Stimulated activated memory B cell treated with anti-CD40 and anti-IgM and Interleukin-4, amounts not matched to agents 10 μg/mL and 1 μg/mL and 100 μg/mL, for 72 hours (primary cell): ENCODE data around the gene CIAO2B.
"Not testable (repeated sequence)": the region's sequence is repeated elsewhere in the genome, so short reads cannot be mapped to it uniquely, and the experiment has no call there.

Experiments used
- ATAC-seq: fragments of 150-1000 bp; cut with Tn5 transposase; 2 replicates; pipeline ENCODE4 v1.10.0; 2021
- H3K27ac Mint-ChIP-seq: one replicate; pipeline ENCODE4 v1.8.0; 2022; ENCODE audit warnings: mild to moderate bottlenecking, mixed read lengths
- H3K27me3 Mint-ChIP-seq: one replicate; pipeline ENCODE4 v1.8.0; 2022; ENCODE audit warnings: mixed read lengths
- H3K36me3 Mint-ChIP-seq: one replicate; pipeline ENCODE4 v1.8.0; 2022; ENCODE audit warnings: mixed read lengths
- H3K4me1 Mint-ChIP-seq: one replicate; pipeline ENCODE4 v1.8.0; 2022; ENCODE audit warnings: mixed read lengths
- H3K4me3 Mint-ChIP-seq: one replicate; pipeline ENCODE4 v1.8.0; 2022; ENCODE audit warnings: mild to moderate bottlenecking, moderate library complexity, mixed read lengths
- H3K9me3 Mint-ChIP-seq: one replicate; pipeline ENCODE4 v1.8.0; 2022; ENCODE audit warnings: mixed read lengths

CIAO2B gene

DNA sequence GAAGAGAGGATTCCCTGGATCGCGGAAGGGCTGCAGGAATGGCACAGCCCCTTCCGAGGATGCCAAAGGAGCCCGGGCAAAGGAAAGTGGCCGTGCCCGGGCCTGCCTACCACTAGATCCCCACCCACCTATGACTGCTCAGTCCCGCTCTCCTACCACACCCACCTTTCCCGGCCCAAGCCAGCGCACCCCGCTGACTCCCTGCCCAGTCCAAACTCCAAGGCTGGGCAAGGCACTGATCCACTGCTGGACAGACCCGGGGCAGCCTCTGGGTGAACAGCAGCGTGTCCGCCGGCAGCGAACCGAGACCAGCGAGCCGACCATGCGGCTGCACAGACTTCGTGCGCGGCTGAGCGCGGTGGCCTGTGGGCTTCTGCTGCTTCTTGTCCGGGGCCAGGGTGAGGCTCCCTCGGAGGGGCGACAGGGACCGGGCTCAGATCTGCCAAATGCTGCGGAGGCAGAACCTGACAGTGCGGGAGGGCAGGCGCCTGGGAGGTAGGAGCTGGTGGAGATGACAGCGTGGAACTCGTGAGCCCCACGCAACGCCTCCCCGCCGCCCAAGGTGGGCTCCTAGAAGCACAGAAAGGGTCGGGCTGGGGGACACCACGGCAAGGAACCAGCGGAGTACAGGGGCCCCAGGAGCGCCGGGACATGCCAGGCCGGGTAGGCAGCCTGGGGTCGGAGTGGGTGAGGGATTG lies 1.3 kb upstream of the CIAO2B start, which contains the start of gene CES2:
Gene CES2, plus strand, starts transcription at position 203 of the 698 bp plus-strand sequence. Its CDS starts 120 bp downstream, at position 323.
- peak within 1 kb of the TSS; percentile 98 for H3K4me3 Mint-ChIP-seq
- H3K4me1 Mint-ChIP-seq: peaks cover 59% of the 10 kb centered on the region
- no peaks in the 10 kb centered on the region for H3K27me3 Mint-ChIP-seq
- ATAC-seq: no peak
- H3K27ac Mint-ChIP-seq: peak within 1 kb of the TSS; percentile 99
- H3K9me3 Mint-ChIP-seq: no peaks in the 10 kb centered on the region
- H3K36me3 Mint-ChIP-seq: peaks cover 26% of the 10 kb centered on the region

DNA sequence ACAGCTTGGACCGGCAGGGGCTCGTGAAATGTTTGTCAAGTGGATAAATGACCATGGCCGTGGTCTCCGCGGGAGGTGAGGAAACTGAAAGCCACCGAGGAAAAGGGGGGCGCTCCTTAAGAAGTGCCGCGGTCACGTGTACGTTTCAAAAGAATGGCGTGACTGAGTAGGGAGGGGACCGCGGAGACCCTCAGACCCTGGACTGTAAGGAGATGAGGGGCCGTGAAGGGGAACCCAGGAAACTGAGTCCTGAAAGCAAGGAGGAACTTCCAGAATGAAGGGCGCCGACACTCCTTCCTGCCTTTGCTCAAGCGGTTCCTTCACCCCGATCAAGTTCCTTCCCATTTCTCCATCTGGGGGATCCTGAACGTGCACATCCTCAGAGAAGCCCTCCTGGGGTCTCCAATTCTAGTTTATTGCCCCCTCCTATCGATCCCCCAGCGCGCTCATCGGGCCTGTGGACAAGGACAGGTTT lies 674 bp upstream of the CIAO2B start:
- Mint-ChIP-seq H3K27ac (peak overlapping the region; percentile 99), H3K4me3 (peak overlapping the region; percentile 98), H3K36me3 (peaks cover 26% of the 10 kb centered on the region), H3K4me1 (peaks cover 59% of the 10 kb centered on the region)
- ATAC-seq, H3K9me3 Mint-ChIP-seq, H3K27me3 Mint-ChIP-seq: not testable (repeated sequence)

DNA sequence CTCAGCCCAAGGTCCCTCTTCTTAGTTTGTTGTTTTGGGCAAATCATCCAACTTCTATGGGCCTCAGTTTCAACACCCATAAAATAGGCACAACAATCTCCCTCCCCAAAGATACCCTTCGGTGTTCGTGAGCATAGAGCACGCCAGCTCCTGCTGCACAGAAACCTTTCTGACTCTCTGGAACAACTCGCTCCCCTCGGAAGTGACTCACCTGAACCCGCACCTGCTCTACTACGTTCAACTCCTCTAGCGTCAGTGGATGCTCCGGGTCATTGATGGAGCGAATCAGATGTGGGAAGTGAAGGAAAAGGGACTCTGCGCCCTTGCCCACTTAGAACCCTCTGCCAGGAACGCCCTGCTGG lies 445 bp downstream of the CIAO2B start:
- H3K4me3 Mint-ChIP-seq: peak overlapping the region; percentile 98
- H3K9me3 Mint-ChIP-seq: no peaks in the 10 kb centered on the region
- H3K4me1 Mint-ChIP-seq: peaks cover 59% of the 10 kb centered on the region

DNA sequence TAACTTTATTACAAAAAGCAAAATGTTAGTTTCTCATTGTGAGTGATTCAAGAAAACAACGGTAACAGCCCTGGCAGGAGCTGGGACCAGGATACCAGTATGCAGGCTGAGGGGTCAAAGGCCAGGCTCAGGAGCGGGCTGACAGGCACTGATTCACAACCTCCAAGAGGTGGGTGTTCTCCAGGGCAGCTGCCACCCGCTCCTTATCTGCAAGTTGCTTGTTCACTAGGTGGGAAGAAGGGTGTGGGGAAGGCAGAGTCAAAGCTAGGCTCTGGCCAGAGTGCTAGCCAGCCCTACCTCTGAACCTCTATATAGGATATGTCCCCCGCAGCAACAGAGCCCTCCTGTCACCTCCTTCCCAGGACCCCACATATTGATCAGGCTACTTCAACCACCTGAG lies 2.1 kb downstream of the CIAO2B start:
- H3K27ac Mint-ChIP-seq: no peak overlapping the region
- no peak for ATAC-seq
- H3K27me3 Mint-ChIP-seq: no peaks in the 10 kb centered on the region
- H3K9me3 Mint-ChIP-seq: no peaks in the 10 kb centered on the region
- H3K4me1 Mint-ChIP-seq: peaks cover 57% of the 10 kb centered on the region
- no peak overlapping the region for H3K4me3 Mint-ChIP-seq
- H3K36me3 Mint-ChIP-seq: peaks cover 37% of the 10 kb centered on the region

More for the DNA sequence above, 445 bp downstream of the CIAO2B start:
- H3K27me3 Mint-ChIP-seq: no peaks in the 10 kb centered on the region
- peaks cover 26% of the 10 kb centered on the region for H3K36me3 Mint-ChIP-seq
- peak overlapping the region; percentile 99 for H3K27ac Mint-ChIP-seq
- ATAC-seq: peak; percentile 44

DNA sequence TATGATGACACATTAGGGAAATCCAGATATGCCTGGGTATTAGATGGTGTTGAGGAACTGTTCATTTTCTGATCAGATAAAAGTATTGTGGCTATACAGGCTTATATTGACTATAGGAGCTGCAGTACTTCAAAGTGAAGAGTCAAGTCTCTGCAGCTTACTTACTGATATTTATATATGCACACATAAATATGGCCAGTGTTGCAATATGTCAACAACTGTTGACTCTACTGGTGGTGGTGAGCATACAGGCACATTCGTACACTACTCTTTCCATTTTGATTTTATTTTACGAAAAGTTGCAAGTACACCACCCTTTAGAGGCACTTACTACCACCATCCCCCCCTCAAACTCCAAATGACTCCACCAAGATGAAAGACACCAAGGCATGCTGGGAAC lies 2.5 kb downstream of the CIAO2B start:
- H3K36me3 Mint-ChIP-seq: peaks cover 37% of the 10 kb centered on the region
- H3K27me3 Mint-ChIP-seq: peaks cover 1% of the 10 kb centered on the region
- ATAC-seq: no peak
- no peak overlapping the region for H3K27ac Mint-ChIP-seq
- no peak overlapping the region for H3K4me3 Mint-ChIP-seq
- no peaks in the 10 kb centered on the region for H3K9me3 Mint-ChIP-seq
- peaks cover 57% of the 10 kb centered on the region for H3K4me1 Mint-ChIP-seq

DNA sequence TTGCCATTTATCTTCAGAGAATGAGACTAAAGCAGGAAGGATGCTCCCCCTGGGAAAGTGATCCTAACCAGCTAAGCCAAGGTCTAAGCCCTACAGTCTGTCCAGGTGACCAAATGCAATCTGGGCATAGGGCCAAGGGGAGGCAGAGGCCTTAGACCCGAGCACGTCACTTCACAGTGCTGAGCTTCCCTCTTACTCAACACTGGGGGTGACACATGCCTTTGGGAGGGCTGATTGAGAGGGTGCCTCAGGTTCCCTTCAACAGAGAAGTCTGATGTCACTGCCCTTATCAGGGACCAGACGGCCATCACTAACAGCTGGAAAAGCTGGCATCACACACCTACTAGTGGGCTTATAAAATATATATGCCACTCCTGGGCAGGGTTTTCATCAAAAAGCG lies 4.0 kb downstream of the CIAO2B start:
- Mint-ChIP-seq H3K36me3 (peaks cover 37% of the 10 kb centered on the region), H3K4me1 (peaks cover 53% of the 10 kb centered on the region)
- ATAC-seq: no peak

DNA sequence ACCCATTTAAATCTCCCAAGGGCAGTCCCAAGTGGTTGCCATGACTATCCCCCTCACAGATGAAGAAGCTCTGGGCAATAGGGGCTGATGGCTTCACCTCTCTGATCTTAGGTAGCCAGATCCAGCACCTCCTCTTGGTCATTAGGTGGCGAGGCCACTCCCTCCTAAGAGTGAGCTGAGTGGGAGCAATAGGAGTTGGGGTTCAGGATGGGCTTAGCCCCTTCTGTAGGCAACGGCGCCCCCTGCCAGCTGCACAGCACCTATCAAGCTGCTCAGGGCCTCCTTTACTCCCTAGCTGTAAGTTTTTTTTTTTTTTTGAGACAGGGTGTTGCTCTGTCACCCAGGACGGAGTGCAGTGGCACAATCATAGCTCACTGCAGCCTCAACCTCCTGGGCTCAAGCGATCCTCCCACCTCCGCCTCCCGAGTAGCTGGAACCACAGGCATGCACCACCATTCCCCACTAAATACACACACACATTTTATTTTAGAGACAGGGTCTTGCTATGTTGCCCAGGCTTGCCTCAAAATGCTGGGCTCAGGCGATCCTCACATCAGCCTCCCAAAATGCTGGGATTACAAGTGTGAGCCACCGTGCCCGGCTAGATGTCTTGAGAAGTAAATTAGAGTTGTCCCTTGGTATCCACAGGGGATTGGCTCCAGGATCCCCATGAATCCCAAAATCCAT lies 5.4 kb downstream of the CIAO2B start:
- no peak for ATAC-seq
- Mint-ChIP-seq H3K36me3 (peaks cover 32% of the 10 kb centered on the region), H3K27ac (no peak overlapping the region), H3K4me1 (peaks cover 45% of the 10 kb centered on the region), H3K9me3 (no peaks in the 10 kb centered on the region), H3K4me3 (no peak overlapping the region), H3K27me3 (peaks cover 30% of the 10 kb centered on the region)

More for the DNA sequence above, 4.0 kb downstream of the CIAO2B start:
- Mint-ChIP-seq H3K27ac (no peak overlapping the region), H3K4me3 (no peak overlapping the region), H3K9me3 (no peaks in the 10 kb centered on the region), H3K27me3 (peaks cover 16% of the 10 kb centered on the region)

DNA sequence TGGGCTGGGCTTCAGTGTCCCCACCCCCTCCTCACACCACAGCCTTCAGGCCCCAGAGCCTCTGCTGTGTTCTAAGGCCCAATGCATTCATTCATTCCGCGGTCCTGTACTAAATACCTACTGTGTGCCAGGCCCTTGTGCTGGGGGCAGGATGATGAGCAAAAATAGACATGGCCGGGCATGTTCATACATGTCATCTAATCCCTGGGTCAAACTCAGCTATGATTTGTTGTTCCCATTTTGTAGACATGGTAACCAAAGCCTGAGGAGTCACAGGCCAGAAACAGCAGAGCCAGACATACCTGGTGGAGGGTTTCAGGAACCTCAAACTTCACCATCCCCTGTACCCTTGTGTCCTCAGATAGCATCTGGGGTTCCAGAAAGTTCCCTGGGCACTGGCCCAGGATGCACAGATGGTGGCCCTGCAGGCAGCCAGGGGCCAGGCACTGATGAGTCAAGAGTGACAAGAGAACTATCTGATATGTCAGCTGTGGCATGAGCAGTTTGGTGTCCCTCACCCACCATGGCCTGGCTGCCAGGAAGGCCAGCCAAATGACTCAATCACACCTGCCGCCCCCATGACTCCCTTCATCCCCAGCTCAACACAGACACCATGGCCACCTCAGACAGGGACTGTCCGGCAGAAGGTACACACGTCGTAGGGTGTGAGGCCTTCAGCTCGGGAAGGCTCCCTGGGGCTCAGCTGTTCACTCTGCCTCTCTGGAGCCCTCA lies 6.1 kb downstream of the CIAO2B start:
- no peak overlapping the region for H3K27ac Mint-ChIP-seq
- peaks cover 45% of the 10 kb centered on the region for H3K4me1 Mint-ChIP-seq
- H3K9me3 Mint-ChIP-seq: no peaks in the 10 kb centered on the region
- no peak for ATAC-seq
- peaks cover 26% of the 10 kb centered on the region for H3K36me3 Mint-ChIP-seq
- no peak overlapping the region for H3K4me3 Mint-ChIP-seq
- H3K27me3 Mint-ChIP-seq: peaks cover 37% of the 10 kb centered on the region

DNA sequence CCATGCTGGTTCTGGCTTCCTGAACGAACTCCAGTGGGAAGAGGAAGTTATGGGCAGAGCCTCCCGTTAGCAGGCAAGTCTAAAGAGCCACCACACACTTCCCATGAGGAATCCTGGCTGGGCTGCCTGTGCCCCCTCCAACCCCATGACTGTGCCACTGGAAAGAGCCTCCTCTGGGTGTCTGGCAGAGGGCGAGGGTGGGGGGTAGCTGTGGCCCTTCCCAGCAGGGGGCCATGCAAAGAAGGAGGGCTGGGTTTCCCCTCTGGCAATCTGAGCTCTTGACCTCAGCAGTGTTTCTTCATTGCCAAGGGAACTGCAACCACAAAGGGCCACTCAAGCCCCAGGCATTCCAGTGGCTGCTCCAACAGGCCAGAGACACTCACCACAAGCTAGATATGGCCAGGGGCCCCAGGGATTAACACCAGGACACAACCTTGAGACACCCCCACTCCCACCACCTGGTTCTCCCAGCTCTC lies 7.2 kb downstream of the CIAO2B start:
- no peaks in the 10 kb centered on the region for H3K9me3 Mint-ChIP-seq
- H3K27ac Mint-ChIP-seq: no peak overlapping the region
- peaks cover 36% of the 10 kb centered on the region for H3K4me1 Mint-ChIP-seq
- peaks cover 42% of the 10 kb centered on the region for H3K27me3 Mint-ChIP-seq
- peak; percentile 25 for ATAC-seq
- H3K36me3 Mint-ChIP-seq: peaks cover 16% of the 10 kb centered on the region
- H3K4me3 Mint-ChIP-seq: no peak overlapping the region

DNA sequence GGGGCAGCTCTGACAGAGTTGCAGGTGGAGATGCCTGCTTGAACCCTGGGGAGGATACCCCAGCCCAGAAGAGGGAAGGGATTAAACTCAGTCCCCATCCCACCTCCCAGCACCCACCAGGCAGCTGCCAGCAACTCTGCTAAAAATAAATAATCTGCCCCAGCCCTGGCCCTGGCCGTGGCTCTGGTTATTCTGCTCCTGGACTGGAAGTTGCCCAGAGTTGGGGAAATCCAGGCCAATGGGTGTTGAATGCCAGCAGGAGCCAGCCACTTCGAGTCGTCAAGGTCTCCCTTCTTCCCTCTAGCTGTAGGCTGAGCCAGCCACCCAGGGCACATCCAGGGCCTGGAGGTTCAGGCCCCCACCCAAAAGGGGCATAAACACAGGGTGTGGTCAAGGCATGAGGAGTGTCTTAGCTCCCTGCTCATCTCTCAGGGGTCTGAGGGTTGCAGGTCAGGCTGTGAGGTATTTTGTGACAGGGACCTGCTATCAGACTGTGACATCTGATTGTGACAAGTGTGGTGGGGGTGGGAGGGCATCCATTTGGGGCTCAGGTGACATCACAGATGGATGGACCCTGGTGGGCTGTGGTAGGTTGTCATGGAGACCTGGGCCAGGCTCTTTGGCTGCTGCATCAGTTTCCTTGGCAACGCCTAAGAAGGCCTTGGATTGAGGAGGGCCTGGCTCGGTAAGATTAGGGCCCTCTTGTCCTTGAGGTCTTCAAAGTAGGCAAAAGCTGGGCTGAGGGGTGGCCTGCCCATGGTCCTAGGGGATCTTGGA lies 7.8 kb downstream of the CIAO2B start:
- no peak for ATAC-seq
- no peak overlapping the region for H3K27ac Mint-ChIP-seq
- H3K4me1 Mint-ChIP-seq: peaks cover 30% of the 10 kb centered on the region
- no peak overlapping the region for H3K4me3 Mint-ChIP-seq
- peaks cover 46% of the 10 kb centered on the region for H3K27me3 Mint-ChIP-seq
- H3K36me3 Mint-ChIP-seq: peaks cover 11% of the 10 kb centered on the region
- H3K9me3 Mint-ChIP-seq: no peaks in the 10 kb centered on the region

DNA sequence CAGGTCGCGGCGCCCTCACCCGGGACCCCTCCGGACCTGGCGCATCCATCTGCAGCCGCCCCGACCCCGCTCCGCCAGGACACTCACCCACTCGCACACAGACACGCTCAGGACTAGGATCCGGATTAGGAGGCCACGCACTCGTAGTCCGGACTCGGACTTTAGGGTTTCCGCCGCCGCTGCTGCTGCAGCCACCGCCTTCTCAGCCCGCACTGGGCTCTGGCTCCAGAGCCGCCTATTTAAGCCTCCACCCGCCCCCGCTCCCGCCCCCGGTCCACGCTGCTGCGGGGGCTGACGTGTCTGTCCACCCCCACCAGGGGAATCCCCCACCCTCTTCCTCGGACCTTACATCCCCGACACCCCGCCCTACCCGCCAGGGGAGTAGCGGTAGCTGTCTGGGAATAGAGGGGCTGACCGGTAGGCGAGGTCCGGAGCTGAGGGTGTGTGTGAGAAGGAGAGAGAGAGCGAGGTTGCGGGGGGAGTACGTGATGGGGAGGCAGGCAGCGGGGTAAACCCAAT lies 8.8 kb downstream of the CIAO2B start, which contains the start of gene RRAD:
Gene RRAD, minus strand, starts transcription at position 214 of the 519 bp plus-strand sequence. CDS start 356 bp downstream, outside the sequence.
- H3K4me1 Mint-ChIP-seq: peaks cover 30% of the 10 kb centered on the region
- ATAC-seq: no peak
- H3K27ac Mint-ChIP-seq: peak within 1 kb of the TSS; percentile 42
- H3K9me3 Mint-ChIP-seq: no peaks in the 10 kb centered on the region
- H3K36me3 Mint-ChIP-seq: peaks cover 11% of the 10 kb centered on the region
- H3K27me3 Mint-ChIP-seq: peaks cover 52% of the 10 kb centered on the region
- H3K4me3 Mint-ChIP-seq: peak within 1 kb of the TSS; percentile 74

DNA sequence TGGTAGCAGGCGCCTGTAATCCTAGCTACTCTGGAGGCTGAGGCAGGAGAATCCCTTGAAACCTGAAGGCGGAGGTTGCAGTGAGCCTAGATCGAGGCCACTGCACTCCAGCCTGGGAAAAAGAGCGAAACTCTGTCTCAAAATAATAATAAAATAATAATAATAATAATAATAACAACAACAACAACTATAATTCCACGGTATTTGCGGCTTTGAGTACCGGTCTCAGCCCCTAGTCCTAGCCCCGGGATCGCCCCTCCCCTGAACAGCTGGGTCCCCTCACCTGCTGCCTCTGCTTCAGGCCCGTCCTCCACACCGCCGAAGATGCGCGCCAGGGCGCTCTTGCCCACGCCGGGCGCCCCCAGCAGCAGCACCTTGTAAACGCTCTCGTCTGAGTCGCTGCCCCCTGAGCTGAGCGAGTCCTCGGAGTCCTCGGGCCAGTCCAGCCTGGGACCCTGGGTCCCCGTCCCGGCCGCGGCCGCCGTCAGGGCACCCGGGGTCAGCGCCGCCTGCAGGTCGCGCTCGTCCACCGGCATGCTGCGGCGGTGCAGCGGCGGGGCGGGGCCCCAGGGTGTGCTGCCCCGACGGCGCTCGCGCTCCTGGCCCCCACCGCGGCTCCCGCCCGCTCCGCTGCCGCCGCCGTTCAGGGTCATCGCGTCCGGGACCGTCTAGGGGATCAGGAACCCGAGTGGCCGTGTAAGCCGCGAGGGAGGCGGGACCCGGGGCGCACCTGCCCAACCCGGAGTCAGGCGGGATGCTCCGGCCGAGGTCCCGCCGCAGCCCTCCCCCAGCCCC lies 9.5 kb downstream of the CIAO2B start:
- Mint-ChIP-seq H3K27ac (peak overlapping the region; percentile 42), H3K36me3 (peaks cover 11% of the 10 kb centered on the region)
- peak; percentile 54 for ATAC-seq

DNA sequence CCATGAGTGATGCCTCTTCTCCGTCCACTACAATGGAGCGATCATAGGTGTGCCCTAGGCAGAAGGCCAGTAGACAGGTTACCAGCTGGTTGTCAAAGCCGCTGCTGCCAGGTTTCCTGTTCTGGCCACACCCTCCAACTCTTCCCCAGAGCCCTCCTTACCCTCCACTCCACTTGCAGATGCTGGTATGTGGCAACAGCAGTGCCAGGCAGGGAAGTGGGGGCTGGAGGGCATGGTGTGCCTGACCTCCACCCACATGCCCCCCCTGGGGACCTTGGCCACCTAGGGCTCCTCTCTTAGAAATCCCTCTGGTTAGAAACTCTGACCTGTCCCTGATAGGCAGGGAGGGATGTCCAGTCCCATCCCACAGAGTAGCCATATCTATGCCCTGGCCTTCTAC lies 10.3 kb downstream of the CIAO2B start:
- no peak for ATAC-seq
- H3K27me3 Mint-ChIP-seq: peaks cover 66% of the 10 kb centered on the region
- no peaks in the 10 kb centered on the region for H3K9me3 Mint-ChIP-seq
- no peak overlapping the region for H3K27ac Mint-ChIP-seq
- H3K4me1 Mint-ChIP-seq: peaks cover 30% of the 10 kb centered on the region
- H3K4me3 Mint-ChIP-seq: no peak overlapping the region
- H3K36me3 Mint-ChIP-seq: peaks cover 11% of the 10 kb centered on the region

More for the DNA sequence above, 9.5 kb downstream of the CIAO2B start:
- Mint-ChIP-seq H3K9me3 (no peaks in the 10 kb centered on the region), H3K4me1 (peaks cover 30% of the 10 kb centered on the region), H3K27me3 (peaks cover 58% of the 10 kb centered on the region), H3K4me3 (peak overlapping the region; percentile 74)
